HepG2 (cell line): ENCODE results near the gene NLGN2. TPM values are rescaled to one million over a fixed set of nuclear protein-coding genes. Genes with fewer than 3 reads are reported as not detected.

Experiments
- ARID3A ChIP-seq: IDR thresholded peaks from 2 replicates; pipeline ENCODE4 v1.6.1; 2012; ENCODE audit warnings: low read depth, low read length, improper control_type of control experiment
- CENPX ChIP-seq: sonication (generic); formaldehyde crosslinking; IDR thresholded peaks from 2 replicates; pipeline ENCODE4 v1.9.0; 2021; ENCODE audit warnings: mild to moderate bottlenecking, missing genetic modification reagents, moderate library complexity
- CREB3 ChIP-seq: sonication (generic); formaldehyde crosslinking; IDR thresholded peaks from 2 replicates; pipeline ENCODE4 v1.5.0; 2020; ENCODE audit warnings: missing genetic modification reagents
- GLMP ChIP-seq: sonication (generic); formaldehyde crosslinking; IDR thresholded peaks from 2 replicates; pipeline ENCODE4 v1.9.0; 2021; ENCODE audit warnings: missing genetic modification reagents, mild to moderate bottlenecking, borderline replicate concordance
- HDAC2 ChIP-seq: sonication (generic); formaldehyde crosslinking; IDR thresholded peaks from 2 replicates; pipeline ENCODE4 v1.4.0; 2020; ENCODE audit warnings: missing genetic modification reagents
- KDM2A ChIP-seq: sonication (generic); formaldehyde crosslinking; IDR thresholded peaks from 2 replicates; pipeline ENCODE4 v1.4.0; 2020; ENCODE audit warnings: low read depth, missing genetic modification reagents, borderline replicate concordance
- KLF13 ChIP-seq: sonication (generic); formaldehyde crosslinking; IDR thresholded peaks from 2 replicates; pipeline ENCODE4 v1.4.0; 2020; ENCODE audit warnings: mild to moderate bottlenecking, missing genetic modification reagents
- NRL ChIP-seq: sonication (generic); formaldehyde crosslinking; IDR thresholded peaks from 2 replicates; pipeline ENCODE4 v1.5.0; 2020; ENCODE audit warnings: missing genetic modification reagents, mild to moderate bottlenecking, moderate library complexity, borderline replicate concordance
- SMAD9 ChIP-seq: sonication (generic); formaldehyde crosslinking; IDR thresholded peaks from 2 replicates; pipeline ENCODE4 v1.5.1; 2020; ENCODE audit warnings: mild to moderate bottlenecking, missing genetic modification reagents
- TCF12 ChIP-seq, 2 experiments: fragments of 450-650 bp in 1 of 2; sonication (generic) in 1 of 2; formaldehyde crosslinking in 1 of 2; IDR thresholded peaks; 2 replicates each; pipeline versions ENCODE4 v1.6.1 to v1.8.0; 2017 to 2022; ENCODE audit warnings: antibody characterized with exemption in 1 of 2, mild to moderate bottlenecking in 1 of 2, missing genetic modification reagents in 1 of 2, moderate library complexity in 1 of 2
- TCF7L2 ChIP-seq: IDR thresholded peaks from 2 replicates; pipeline ENCODE4 v1.6.1; 2011; ENCODE audit warnings: mild to moderate bottlenecking, low read depth, low read length, moderate library complexity
- TFDP1 ChIP-seq: IDR thresholded peaks from 2 replicates; pipeline ENCODE4 v1.6.1; 2016; ENCODE audit warnings: missing compliant biosample characterization, missing genetic modification reagents, borderline replicate concordance
- ZBTB14 ChIP-seq: sonication (generic); formaldehyde crosslinking; IDR thresholded peaks from 2 replicates; pipeline ENCODE4 v1.4.0; 2020; ENCODE audit warnings: missing genetic modification reagents
- ZBTB39 ChIP-seq: sonication (generic); formaldehyde crosslinking; IDR thresholded peaks from 2 replicates; pipeline ENCODE4 v1.5.0; 2020; ENCODE audit warnings: missing genetic modification reagents
- ZNF260 ChIP-seq: sonication (generic); formaldehyde crosslinking; IDR thresholded peaks from 2 replicates; pipeline ENCODE4 v1.4.0; 2020; ENCODE audit warnings: missing genetic modification reagents, low read depth, mild to moderate bottlenecking, borderline replicate concordance
- ZNF580 ChIP-seq: IDR thresholded peaks from 2 replicates; pipeline ENCODE4 v1.6.1; 2016; ENCODE audit warnings: low read depth, borderline replicate concordance
- ZNF629 ChIP-seq: sonication (generic); formaldehyde crosslinking; conservative IDR thresholded peaks from 2 replicates; pipeline ENCODE4 v1.5.0; 2020; ENCODE audit warnings: missing genetic modification reagents
- ZNF724P ChIP-seq: sonication (generic); formaldehyde crosslinking; IDR thresholded peaks from 2 replicates; pipeline ENCODE4 v1.8.0; 2022; ENCODE audit warnings: missing genetic modification reagents, borderline replicate concordance
- ZSCAN30 ChIP-seq: sonication (generic); formaldehyde crosslinking; IDR thresholded peaks from 2 replicates; pipeline ENCODE4 v1.5.0; 2020; ENCODE audit warnings: mild to moderate bottlenecking, missing genetic modification reagents
- polyA plus RNA-seq, 8 experiments: library from polyadenylated mRNA; depleted of rRNA in 3 of 8; stranded (reverse) in 7 of 8; unstranded in 1 of 8; fragments of >200 nt; fragmentation: Illumina TruSeq in 4 of 8; extraction: Trizol in 4 of 8; gene quantifications; 2 replicates each; pipeline versions ENCODE4 v1.2.1 to v1.2.3, GENCODE V29; 2011 to 2016; ENCODE audit warnings: low read depth in 4 of 8, missing spikeins in 1 of 8, mixed read lengths in 1 of 8; ENCODE audit not compliant: insufficient read depth in 1 of 8
- total RNA-seq, 5 experiments: library from RNA; depleted of rRNA; stranded (reverse); fragments of >200 nt; fragmentation: Illumina TruSeq; extraction: Trizol; gene quantifications; 2 replicates each; pipeline ENCODE4 v1.2.3, GENCODE V29; 2016; ENCODE audit warnings: low read depth in 1 of 5

The NLGN2 gene
- total and polyA plus RNA-seq, 2 of the 13 experiments (the other 11 are each of a cell fraction or from before 2014, with no cell fraction given) = 1.9 to 11.0 TPM

- TF ChIP-seq KLF13 (CRISPR knock-in tag) = no peak
- TF ChIP-seq SMAD9 = no peak
- TF ChIP-seq HDAC2 (CRISPR knock-in tag) = no peak; the same call in 1 of the 2 replicates
- TF ChIP-seq CENPX (CRISPR knock-in tag) = no peak
- TF ChIP-seq GLMP (CRISPR knock-in tag) = no peak
- TF ChIP-seq TCF7L2 = no peak
- TF ChIP-seq NRL (CRISPR knock-in tag) = peak; percentile 59; the same call in 1 of the 2 replicates
- TF ChIP-seq ZNF260 (CRISPR knock-in tag) = no peak
- peak; percentile 79; the same call in 1 of the 2 replicates for TF ChIP-seq CREB3 (CRISPR knock-in tag)
- TF ChIP-seq ZNF580 (CRISPR knock-in tag) = peak; percentile 20; the same call in 1 of the 2 replicates
- TF ChIP-seq ZNF629 = no peak
- TF ChIP-seq TCF12 (IDR thresholded peaks at IDR 0.05) = no peak
- no peak for TF ChIP-seq TCF12 (CRISPR knock-in tag; IDR thresholded peaks at IDR 0.05)
- TF ChIP-seq ARID3A = no peak
- TF ChIP-seq ZSCAN30 = no peak
- peak; percentile 62; the same call in 1 of the 2 replicates for TF ChIP-seq TFDP1
- 0 out of 2 replicates have a peak, but pooled peaks have one; percentile 70 for TF ChIP-seq ZNF724P (CRISPR knock-in tag)
- TF ChIP-seq KDM2A = peak; percentile 58
- no peak for TF ChIP-seq ZBTB39 (CRISPR knock-in tag)
- TF ChIP-seq ZBTB14 = no peak
Observed at GRCh38 chr17:7394452-7395191, 13.0 kb upstream of the NLGN2 start, which contains the start of gene PLSCR3 (continued).
